ENCODE measurements around the gene CD320. TPM values are rescaled to one million over a fixed set of nuclear protein-coding genes. Genes with fewer than 3 reads are reported as not detected.
A peak's percentile ranks its signal among the peaks of the same experiment; 100 is the strongest.

Gene CD320
- total RNA-seq, 4 donors from 2014 or later = 49.8 to 85.3 (median 66.1) TPM

DNA sequence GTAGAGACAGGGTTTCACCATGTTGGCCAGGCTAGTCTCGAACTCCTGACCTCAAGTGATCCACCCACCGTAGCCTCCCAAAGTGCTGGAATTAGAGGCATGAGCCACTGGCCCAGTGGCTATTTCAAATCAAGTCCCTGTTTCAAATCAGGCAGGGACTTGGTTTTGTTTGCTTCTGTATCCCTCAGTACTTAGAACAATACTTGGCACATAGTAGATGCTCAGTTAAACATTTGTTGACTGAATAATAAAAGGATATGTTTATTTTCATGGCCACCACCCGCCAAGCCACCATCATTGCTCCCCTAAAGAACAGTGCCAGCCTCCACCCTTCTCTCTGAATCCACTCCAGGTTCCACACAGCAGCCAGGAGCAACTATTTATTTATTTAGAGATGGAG is 17.3 kb upstream of the CD320 start:
- Histone ChIP-seq H3K4me3 (no peak overlapping the region), H3K9me3 (no peaks in the 10 kb centered on the region), H3K27ac (no peak overlapping the region), H3K4me1 (peaks cover 15 to 18% of the 10 kb centered on the region in 2 donors), H3K27me3 (no peaks in the 10 kb centered on the region), H3K36me3 (peaks cover 0 to 13% of the 10 kb centered on the region in 2 donors)
- DNase-seq (no peak), ATAC-seq (no peak)
- TF ChIP-seq, protein P1, sequence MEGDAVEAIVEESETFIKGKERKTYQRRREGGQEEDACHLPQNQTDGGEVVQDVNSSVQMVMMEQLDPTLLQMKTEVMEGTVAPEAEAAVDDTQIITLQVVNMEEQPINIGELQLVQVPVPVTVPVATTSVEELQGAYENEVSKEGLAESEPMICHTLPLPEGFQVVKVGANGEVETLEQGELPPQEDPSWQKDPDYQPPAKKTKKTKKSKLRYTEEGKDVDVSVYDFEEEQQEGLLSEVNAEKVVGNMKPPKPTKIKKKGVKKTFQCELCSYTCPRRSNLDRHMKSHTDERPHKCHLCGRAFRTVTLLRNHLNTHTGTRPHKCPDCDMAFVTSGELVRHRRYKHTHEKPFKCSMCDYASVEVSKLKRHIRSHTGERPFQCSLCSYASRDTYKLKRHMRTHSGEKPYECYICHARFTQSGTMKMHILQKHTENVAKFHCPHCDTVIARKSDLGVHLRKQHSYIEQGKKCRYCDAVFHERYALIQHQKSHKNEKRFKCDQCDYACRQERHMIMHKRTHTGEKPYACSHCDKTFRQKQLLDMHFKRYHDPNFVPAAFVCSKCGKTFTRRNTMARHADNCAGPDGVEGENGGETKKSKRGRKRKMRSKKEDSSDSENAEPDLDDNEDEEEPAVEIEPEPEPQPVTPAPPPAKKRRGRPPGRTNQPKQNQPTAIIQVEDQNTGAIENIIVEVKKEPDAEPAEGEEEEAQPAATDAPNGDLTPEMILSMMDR (IDR thresholded peaks at IDR 0.05 in 4 of 5, conservative IDR thresholded peaks at IDR 0.05 in 1 of 5) = no peak
- in situ Hi-C loops (cut with MboI; ENCODE audit: low sequenced_read_pairs in 4 of 4) (no loop called here), intact Hi-C loops (cut with DNase I; ENCODE audit: low total_unique reads) (loop anchor here (10.0 kb wide), 1 partner anchor 509 kb away; the partner anchor contains the start of genes MBD3L1 and ZNF558)

DNA sequence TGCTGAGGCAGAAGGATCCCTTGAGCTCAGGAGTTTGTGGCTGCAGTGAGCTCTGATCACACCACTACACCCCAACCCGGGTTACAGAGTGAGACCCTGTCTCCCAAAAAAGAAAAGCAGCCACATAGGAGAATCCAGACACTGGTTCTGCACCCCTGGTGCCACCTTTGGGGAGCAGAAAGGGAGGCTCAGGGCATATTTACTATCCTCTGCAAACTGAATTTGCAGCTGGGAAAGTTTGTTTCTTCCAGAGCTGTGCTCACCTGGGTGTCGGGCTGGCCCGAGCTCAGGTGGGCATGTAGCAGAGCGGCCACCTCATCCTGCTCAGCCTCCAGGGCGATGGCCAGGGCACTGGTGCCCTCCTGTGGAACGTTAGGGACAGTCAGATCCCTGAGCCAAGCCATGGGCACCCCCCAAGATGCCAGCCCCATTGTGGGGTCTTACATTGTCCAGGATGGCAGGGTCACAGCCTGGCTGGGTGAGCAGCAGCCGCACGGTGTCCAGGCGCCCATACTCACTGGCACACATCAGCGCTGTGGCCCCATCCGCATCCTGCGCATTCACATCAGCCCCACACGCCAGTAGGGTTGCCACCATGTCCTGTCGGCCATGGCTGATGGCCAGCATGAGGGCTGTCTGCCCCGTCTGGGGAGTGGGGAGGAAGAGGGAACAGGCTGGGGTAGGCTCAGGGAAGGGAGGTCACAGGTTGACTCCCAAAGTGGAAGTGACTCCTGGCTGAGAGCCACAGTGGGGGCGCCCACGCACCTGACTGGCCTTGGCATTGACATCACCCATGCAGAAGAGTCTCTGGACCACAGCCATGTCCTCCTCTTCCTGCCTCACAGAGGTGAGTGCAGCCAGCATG is 16.3 kb upstream of the CD320 start:
- Histone ChIP-seq H3K36me3 (peaks cover 0 to 13% of the 10 kb centered on the region in 2 donors), H3K4me3 (no peak overlapping the region), H3K9me3 (no peaks in the 10 kb centered on the region), H3K27ac (peak overlapping the region in 2 of 4 donors; percentile 6 to 30), H3K27me3 (no peaks in the 10 kb centered on the region), H3K4me1 (peaks cover 23 to 28% of the 10 kb centered on the region in 2 donors)
- TF ChIP-seq, protein P1 (IDR thresholded peaks at IDR 0.05 in 4 of 5, conservative IDR thresholded peaks at IDR 0.05 in 1 of 5) = no peak
- TF ChIP-seq POLR2A (IDR thresholded peaks at IDR 0.05) = no peak
- no peak for DNase-seq
- intact Hi-C loops (cut with DNase I; ENCODE audit: low total_unique reads) = loop anchor here (10.0 kb wide), 1 partner anchor 510 kb away; the partner anchor contains the start of genes MBD3L1 and ZNF558
- no peak for ATAC-seq
- in situ Hi-C loops (cut with MboI; ENCODE audit: low sequenced_read_pairs in 4 of 4) = no loop called here

DNA sequence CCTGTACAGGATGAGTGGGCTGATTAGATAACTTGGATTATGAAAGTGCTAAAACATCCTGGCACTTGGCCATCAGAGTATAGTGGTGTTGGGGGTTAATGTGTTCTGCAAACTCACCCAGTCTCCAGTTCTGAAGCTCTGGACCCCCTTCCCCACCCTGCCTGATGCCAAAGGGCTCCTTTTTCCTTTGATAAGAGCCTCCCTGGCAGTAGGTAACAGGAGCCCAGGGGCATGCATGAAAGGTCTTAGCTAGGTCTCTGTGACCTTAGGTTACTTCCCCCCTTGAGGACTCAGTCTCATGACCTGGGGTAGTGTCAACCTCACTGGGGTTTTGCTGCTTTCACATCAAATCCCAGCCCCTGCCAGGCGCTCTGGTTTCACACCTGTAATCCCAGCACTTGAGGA is 15.6 kb upstream of the CD320 start:
- ATAC-seq (no peak), DNase-seq (no peak)
- Histone ChIP-seq H3K4me1 (peaks cover 23 to 30% of the 10 kb centered on the region in 2 donors), H3K4me3 (no peak overlapping the region), H3K9me3 (no peaks in the 10 kb centered on the region), H3K27ac (peak overlapping the region in 3 of 4 donors; percentile 6 to 93 (median 20)), H3K36me3 (peaks cover 0 to 13% of the 10 kb centered on the region in 2 donors), H3K27me3 (no peaks in the 10 kb centered on the region)
- no peak for TF ChIP-seq POLR2A (IDR thresholded peaks at IDR 0.05)
- TF ChIP-seq, protein P1 (IDR thresholded peaks at IDR 0.05 in 4 of 5, conservative IDR thresholded peaks at IDR 0.05 in 1 of 5) = no peak
- in situ Hi-C loops (cut with MboI; ENCODE audit: low sequenced_read_pairs in 4 of 4) = no loop called here
- intact Hi-C loops (cut with DNase I; ENCODE audit: low total_unique reads) = loop anchor here (10.0 kb wide), 1 partner anchor 511 kb away; the partner anchor contains the start of genes MBD3L1 and ZNF558

DNA sequence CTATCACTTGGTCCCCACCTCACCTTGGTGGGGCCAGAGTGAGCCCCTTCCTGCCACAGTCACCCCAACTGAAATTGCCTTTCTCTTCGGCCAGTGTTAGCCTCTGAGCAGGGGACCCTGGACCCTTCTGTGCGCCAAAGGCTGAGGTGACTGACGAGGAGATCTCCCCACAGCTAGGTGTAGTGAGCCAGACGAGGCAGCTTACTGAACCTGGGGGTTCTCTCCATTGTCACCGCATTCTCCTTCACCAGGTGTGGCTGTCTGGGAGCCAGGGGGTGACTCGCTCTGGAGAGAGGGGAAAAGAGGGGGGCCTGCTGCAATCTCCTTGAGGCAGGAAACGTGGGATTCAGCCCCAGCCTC is 14.5 kb upstream of the CD320 start:
- in situ Hi-C loops (cut with MboI; ENCODE audit: low sequenced_read_pairs in 4 of 4) = no loop called here
- TF ChIP-seq, protein P1 (IDR thresholded peaks at IDR 0.05 in 4 of 5, conservative IDR thresholded peaks at IDR 0.05 in 1 of 5) = no peak
- TF ChIP-seq POLR2A (IDR thresholded peaks at IDR 0.05) = no peak
- intact Hi-C loops (cut with DNase I; ENCODE audit: low total_unique reads) = loop anchor here (10.0 kb wide), 1 partner anchor 512 kb away; the partner anchor contains the start of genes MBD3L1 and ZNF558
- Histone ChIP-seq H3K9me3 (no peaks in the 10 kb centered on the region), H3K27me3 (no peaks in the 10 kb centered on the region), H3K4me3 (peak overlapping the region; percentile 88 to 99 (median 94)), H3K27ac (peak overlapping the region; percentile 93 to 99 (median 94)), H3K4me1 (peaks cover 23 to 30% of the 10 kb centered on the region in 2 donors), H3K36me3 (peaks cover 0 to 13% of the 10 kb centered on the region in 2 donors)
- DNase-seq (no peak), ATAC-seq (no peak)

All from gastrocnemius medialis (tissue), 4 donors.